Cardiac septum (tissue), 1 donor: ENCODE results near the gene LGALS3BP. TPM values are rescaled to one million over a fixed set of nuclear protein-coding genes. Genes with fewer than 3 reads are reported as not detected.

Experiments
- DNase-seq: peaks from one replicate; pipeline ENCODE4 v3.0.0-alpha.2; 2020; ENCODE audit warnings: low spot score
- intact Hi-C: fragments of 100-400 bp; cut with DNase I; formaldehyde crosslinking; loops from one replicate; pipeline ENCODE4 v1.14.0; 2022
- total RNA-seq: library from RNA; stranded (reverse); fragmentation: NEBNext Ultra II Directional; extraction: Animal tissue kit (Norgen Biotek cat#: 25700); gene quantifications from one replicate; pipeline ENCODE4 v1.2.1, GENCODE V29; 2021
- donor health status: DM: no; HTN: no; CAD: no.

The LGALS3BP gene
- total RNA-seq, 1 donor from 2014 or later = 312 TPM

- intact Hi-C loops = no loop called here
These were observed 11.5 kb upstream of the LGALS3BP start for GRCh38 chr17:78991017-78991738.

DNA sequence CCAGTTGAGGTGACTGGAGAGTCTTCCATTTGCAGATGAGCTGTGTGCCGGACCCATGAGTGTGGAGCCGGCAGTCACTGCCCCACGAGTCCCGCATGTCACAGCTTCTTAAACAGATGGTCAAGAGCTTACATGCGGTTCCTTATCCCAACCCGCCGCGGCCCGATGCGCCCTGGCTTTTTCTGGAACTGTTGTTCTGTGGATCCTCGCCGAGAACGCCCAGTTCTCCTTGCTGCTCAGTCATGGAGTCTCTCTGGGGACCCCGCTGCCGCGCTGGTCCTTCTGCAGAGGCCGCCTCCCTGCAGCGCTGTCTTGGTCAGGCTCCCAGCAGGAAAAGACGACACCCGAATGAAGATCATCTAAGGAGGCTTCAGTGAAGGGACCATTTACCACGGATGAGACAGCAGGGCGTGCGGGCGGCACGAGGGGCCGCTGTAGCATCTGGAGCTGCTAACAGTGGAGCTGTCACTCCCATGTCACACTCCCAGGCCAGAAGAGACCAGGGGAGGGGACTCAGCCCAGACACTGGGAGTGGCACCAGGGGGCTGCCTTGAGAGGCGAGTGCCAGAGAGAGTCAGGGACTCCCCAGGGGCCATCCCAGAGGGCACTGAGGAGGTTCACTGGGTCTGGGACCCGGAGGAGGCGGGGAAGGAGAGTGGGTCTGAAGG lies 10.8 kb upstream of the LGALS3BP start:
- intact Hi-C loops = no loop called here
- peak; percentile 71 for DNase-seq

More at GRCh38 chr17:78991017-78991738, 11.5 kb upstream of the LGALS3BP start:
- DNase-seq = peak; percentile 49

- intact Hi-C loops = loop anchor here (5.0 kb wide), 1 partner anchor 54 kb away; no protein-coding TSS in a partner anchor
- no peak for DNase-seq
These were observed 8.4 kb upstream of the LGALS3BP start for GRCh38 chr17:78988152-78988551.

DNA sequence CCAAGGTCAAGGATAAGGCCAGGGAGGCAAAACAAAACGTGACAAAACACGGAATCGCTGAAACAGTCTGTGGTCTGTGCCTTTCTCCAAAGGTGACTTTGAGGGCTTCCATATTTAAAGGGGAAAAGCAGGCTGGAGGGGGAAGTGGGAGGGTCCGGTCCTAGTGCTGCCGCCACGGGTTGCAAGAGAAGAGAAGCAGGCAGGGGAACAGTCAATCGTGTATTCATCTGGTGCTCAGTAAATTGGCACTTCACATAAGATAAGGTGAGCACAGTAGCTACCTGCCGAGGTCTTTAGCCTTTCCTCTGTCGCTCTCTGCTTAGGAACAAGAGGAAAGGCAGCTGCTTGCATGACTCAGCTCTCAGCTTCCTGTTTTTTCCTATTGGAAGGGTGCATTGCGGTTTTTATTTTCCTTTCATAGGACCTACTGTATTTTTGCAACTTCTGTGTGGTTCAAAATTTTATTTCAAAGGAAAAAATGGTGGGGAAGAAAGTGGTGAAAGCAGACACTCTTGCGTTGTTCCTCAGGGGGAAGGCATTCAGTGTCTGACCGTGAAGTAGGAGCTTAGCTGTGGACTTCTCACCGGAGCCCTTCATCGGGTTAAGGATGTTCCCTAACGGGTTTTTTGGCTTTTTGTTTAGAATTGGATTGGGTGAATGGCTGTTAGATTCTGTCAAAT lies 7.1 kb upstream of the LGALS3BP start:
- intact Hi-C loops = loop anchor here (5.0 kb wide), 1 partner anchor 56 kb away; no protein-coding TSS in a partner anchor
- DNase-seq = no peak

GRCh38 chr17:78986048-78986648 lies 6.4 kb upstream of the LGALS3BP start:
- no peak for DNase-seq

GRCh38 chr17:78985395-78985794 lies 5.7 kb upstream of the LGALS3BP start:
- intact Hi-C loops = loop anchor here (5.0 kb wide), 1 partner anchor 57 kb away; no protein-coding TSS in a partner anchor
- DNase-seq = no peak

More at GRCh38 chr17:78986048-78986648, 6.4 kb upstream of the LGALS3BP start:
- intact Hi-C loops = loop anchor here (5.0 kb wide), 1 partner anchor 56 kb away; no protein-coding TSS in a partner anchor

DNA sequence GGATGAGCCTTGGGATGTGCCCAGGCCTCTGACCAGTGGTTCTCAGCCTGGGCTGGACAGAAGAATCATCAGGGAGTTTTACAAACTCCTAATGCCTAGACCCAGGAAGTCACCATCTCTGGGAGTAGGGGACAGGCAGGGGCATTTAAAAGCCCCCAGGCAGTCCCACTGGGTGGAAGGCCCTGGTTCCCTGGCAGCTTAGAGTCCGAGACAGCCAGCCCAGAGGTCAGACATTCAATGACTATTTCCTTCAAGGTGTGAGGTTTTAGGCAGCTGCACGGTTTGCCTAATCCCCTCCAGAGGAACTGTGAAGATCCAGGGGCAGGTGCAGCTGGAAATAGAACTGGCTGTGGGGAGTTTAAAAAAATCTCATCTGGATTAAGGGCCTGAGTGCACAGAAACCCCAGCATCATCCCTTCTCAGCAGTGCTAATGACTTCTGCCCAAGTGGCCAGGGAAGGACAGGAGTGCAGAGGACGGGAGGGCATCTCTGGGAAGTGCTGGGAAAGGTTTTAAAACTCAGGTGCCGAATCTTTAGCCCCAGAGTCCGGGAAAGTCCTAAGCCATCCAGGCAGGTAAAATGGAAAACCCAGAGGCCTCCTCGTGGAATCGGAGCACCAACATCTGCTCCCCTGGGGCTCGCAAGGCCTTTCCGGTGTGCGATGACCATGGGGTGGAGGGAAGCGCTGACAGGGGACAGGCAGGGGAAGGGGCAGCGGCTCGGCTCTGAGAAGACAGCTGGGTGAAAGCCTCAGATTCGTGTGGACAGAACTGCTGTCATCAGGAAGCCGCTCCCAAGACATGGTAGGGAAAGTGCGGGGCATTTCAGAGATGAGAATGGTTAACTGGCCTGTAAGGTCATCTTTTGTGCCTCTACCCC lies 1.5 kb upstream of the LGALS3BP start:
- DNase-seq = no peak
- intact Hi-C loops = no loop called here

- no peak for DNase-seq
- intact Hi-C loops = no loop called here
These were observed 875 bp upstream of the LGALS3BP start for GRCh38 chr17:78980624-78980972.

GRCh38 chr17:78977997-78978973 lies 1.4 kb downstream of the LGALS3BP start:
- no peak for DNase-seq
- intact Hi-C loops = no loop called here

DNA sequence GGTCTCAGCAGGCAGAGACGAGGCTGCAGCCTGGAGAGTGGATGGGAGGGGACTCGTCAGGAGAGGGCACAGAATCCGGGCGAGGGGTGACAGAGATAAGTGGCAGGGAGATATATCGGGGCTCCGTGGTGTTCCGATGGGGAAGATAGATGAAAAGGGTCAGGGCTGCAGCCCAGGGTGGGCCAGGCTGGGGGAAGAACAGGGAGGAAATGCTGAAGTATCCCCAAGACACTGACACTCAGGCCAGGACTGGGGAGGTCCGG lies 2.1 kb downstream of the LGALS3BP start:
- no peak for DNase-seq
- intact Hi-C loops = no loop called here

DNA sequence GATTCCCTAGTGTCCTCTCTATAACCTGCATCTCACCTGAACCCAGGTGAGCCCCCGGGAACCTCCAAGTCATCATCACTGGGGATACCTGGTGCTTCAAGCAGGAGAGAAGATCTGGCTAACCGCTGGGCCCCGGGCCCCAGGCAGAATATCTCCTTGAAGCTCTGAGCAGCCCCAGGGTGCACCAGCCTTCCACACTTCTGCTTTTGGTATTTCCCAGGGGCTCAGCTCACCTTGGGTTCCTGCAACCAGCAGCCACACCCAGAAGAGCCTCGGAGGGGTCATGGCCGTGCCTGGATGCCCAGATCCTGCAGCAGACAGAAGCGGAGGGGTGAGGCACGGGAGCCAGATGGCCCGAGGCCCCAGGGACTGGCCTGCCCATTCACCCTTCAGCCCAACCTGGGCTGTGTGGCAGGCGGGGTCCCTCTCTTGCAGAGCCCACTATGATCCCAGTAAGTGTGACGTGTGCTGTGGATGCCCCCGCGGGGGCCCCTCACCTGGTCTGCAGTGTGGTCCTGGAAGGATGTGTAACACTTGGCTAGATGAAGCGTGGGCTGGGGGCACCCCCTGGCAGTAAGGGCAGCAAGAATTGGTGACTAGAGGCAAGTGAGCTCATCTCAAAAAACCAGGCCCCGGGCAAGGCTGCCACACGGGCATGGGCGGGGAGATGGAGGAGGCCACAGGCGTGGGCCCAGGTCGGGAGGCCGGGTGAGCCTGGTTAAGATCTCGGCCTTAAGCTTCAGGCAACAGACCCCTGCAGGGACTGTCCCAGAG lies 2.6 kb downstream of the LGALS3BP start:
- intact Hi-C loops = no loop called here

GRCh38 chr17:78974635-78975591 lies 4.8 kb downstream of the LGALS3BP start:
- intact Hi-C loops = loop anchor here (5.0 kb wide), 1 partner anchor 43 kb away; no protein-coding TSS in a partner anchor
- no peak for DNase-seq

More for the DNA sequence above, 2.6 kb downstream of the LGALS3BP start:
- no peak for DNase-seq

- intact Hi-C loops = loop anchor here (5.0 kb wide), 1 partner anchor 42 kb away; no protein-coding TSS in a partner anchor
- DNase-seq = no peak
These were observed 5.8 kb downstream of the LGALS3BP start for GRCh38 chr17:78973792-78974520.

- no peak for DNase-seq
- intact Hi-C loops = loop anchor here (5.0 kb wide), 1 partner anchor 41 kb away; no protein-coding TSS in a partner anchor
These were observed 6.5 kb downstream of the LGALS3BP start for GRCh38 chr17:78973196-78973595.

DNA sequence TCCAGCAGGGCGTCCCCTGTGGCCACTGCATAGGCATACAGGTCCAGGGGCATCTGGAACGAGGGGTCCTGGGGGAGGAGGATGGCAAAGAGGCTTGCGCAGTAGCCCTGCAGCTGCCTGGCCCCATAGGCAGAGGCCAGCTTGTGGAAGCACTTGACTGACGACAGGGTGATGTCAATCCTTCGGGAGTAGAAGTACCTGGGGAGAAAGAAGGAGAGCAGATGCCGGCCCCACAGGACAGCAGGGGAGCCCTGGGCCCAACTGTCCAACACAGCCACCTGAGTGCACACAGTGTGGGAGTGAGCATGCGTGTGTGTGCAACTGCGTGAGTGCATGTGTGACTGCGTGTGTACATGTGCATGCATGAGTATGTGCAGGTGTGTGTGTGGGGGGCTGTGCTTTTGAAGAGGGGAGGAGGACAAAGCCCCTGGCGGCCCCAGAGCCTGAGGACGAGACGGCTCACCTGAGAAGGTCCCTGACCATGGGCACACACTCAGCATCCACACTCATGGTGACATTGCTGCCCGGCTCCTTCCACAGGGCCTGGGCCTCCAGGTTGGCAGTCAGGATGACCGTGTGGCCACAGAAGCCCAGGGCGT lies 7.1 kb downstream of the LGALS3BP start:
- no peak for DNase-seq
- intact Hi-C loops = loop anchor here (5.0 kb wide), 1 partner anchor 40 kb away; no protein-coding TSS in a partner anchor
